Measurements from ENCODE around the gene NKG7.
"Not testable (repeated sequence)": the region's sequence is repeated elsewhere in the genome, so short reads cannot be mapped to it uniquely, and the experiment has no call there.

The NKG7 gene

GRCh38 chr19:51372649-51373504, at the start of gene NKG7:
Gene NKG7 (minus strand): TSS chr19:51372654. CDS start chr19:51372535, 119 bp downstream.
- peak; percentile 72 for DNase-seq

GRCh38 chr19:51422053-51422448, 49.6 kb upstream of the NKG7 start:
- DNase-seq = peak; percentile 82

GRCh38 chr19:51421229-51422052, 49.0 kb upstream of the NKG7 start:
- DNase-seq = no peak

- not testable (repeated sequence) for DNase-seq
Measured at GRCh38 chr19:51420511-51420910, 48.1 kb upstream of the NKG7 start.

- DNase-seq = no peak
Measured at GRCh38 chr19:51418707-51419106, 46.3 kb upstream of the NKG7 start.

- DNase-seq = no peak
Measured at GRCh38 chr19:51417810-51418157, 45.3 kb upstream of the NKG7 start.

- DNase-seq = no peak
Measured at GRCh38 chr19:51417107-51417809, 44.8 kb upstream of the NKG7 start, which contains the start of gene SIGLEC10. Gene SIGLEC10 (minus strand): TSS chr19:51417642. CDS start chr19:51417581, 61 bp downstream.

GRCh38 chr19:51416422-51416821, 44.0 kb upstream of the NKG7 start:
- not testable (repeated sequence) for DNase-seq

- no peak for DNase-seq
Measured at GRCh38 chr19:51415187-51415586, 42.7 kb upstream of the NKG7 start.

- DNase-seq = no peak
Measured at GRCh38 chr19:51410950-51411748, 38.7 kb upstream of the NKG7 start.

GRCh38 chr19:51407511-51408131, 35.2 kb upstream of the NKG7 start:
- DNase-seq = peak; percentile 42

- DNase-seq = no peak
Measured at GRCh38 chr19:51402117-51402516, 29.7 kb upstream of the NKG7 start.

GRCh38 chr19:51399936-51400335, 27.5 kb upstream of the NKG7 start:
- DNase-seq = not testable (repeated sequence)

- DNase-seq = no peak
Measured at GRCh38 chr19:51399231-51399630, 26.8 kb upstream of the NKG7 start.

GRCh38 chr19:51398096-51398704, 25.7 kb upstream of the NKG7 start:
- no peak for DNase-seq

GRCh38 chr19:51397453-51397852, 25.0 kb upstream of the NKG7 start:
- not testable (repeated sequence) for DNase-seq

- no peak for DNase-seq
Measured at GRCh38 chr19:51396175-51396574, 23.7 kb upstream of the NKG7 start.

- DNase-seq = peak; percentile 86
Measured at GRCh38 chr19:51394050-51394836, 21.8 kb upstream of the NKG7 start.

GRCh38 chr19:51392701-51393100, 20.2 kb upstream of the NKG7 start:
- DNase-seq = no peak

GRCh38 chr19:51391073-51391611, 18.7 kb upstream of the NKG7 start:
- no peak for DNase-seq
